NCI-H2196 (cell line): ENCODE data around the gene CLEC12A.

Source experiments
- DNase-seq: peaks from one replicate; lab custom pipeline; 2025; ENCODE audit not compliant: unreplicated experiment; lab: John Stamatoyannopoulos, UW

CLEC12A gene

GRCh38 chr12:10031771-10032175, 60.6 kb downstream of the CLEC12A start:
- no peak for DNase-seq

- DNase-seq: no peak
Measured at GRCh38 chr12:10033783-10034545, 62.8 kb downstream of the CLEC12A start.
